GM06990 (cell line): ENCODE measurements around the gene ADAM22.
"Not testable (repeated sequence)": the region's sequence is repeated elsewhere in the genome, so short reads cannot be mapped to it uniquely, and the experiment has no call there.

Experiments used
- DNase-seq: peaks from one replicate; pipeline ENCODE4 v3.0.0-alpha.2; 2011; ENCODE audit not compliant: insufficient read length; ENCODE audit errors: extremely low read depth
- H3K27me3 ChIP-seq: replicated peaks from 2 replicates; pipeline ENCODE4 v1.6.0; 2011; ENCODE audit warnings: low read length; ENCODE audit not compliant: control insufficient read depth, insufficient read depth
- H3K36me3 ChIP-seq: 2 replicates; pipeline ENCODE4 v1.5.1; 2011; ENCODE audit warnings: low read length; ENCODE audit not compliant: control insufficient read depth, insufficient read depth
- H3K4me3 ChIP-seq: replicated peaks from 2 replicates; pipeline ENCODE4 v1.5.1; 2011; ENCODE audit warnings: low read depth, mild to moderate bottlenecking, control low read depth, low read length
- TF ChIP-seq, protein P1 (sequence below): IDR thresholded peaks from 2 replicates; pipeline ENCODE4 v1.5.1; 2011; ENCODE audit warnings: low read length, control low read depth, mild to moderate bottlenecking, inconsistent platforms; ENCODE audit not compliant: insufficient read depth, poor library complexity, severe bottlenecking

ADAM22 gene, protein sequence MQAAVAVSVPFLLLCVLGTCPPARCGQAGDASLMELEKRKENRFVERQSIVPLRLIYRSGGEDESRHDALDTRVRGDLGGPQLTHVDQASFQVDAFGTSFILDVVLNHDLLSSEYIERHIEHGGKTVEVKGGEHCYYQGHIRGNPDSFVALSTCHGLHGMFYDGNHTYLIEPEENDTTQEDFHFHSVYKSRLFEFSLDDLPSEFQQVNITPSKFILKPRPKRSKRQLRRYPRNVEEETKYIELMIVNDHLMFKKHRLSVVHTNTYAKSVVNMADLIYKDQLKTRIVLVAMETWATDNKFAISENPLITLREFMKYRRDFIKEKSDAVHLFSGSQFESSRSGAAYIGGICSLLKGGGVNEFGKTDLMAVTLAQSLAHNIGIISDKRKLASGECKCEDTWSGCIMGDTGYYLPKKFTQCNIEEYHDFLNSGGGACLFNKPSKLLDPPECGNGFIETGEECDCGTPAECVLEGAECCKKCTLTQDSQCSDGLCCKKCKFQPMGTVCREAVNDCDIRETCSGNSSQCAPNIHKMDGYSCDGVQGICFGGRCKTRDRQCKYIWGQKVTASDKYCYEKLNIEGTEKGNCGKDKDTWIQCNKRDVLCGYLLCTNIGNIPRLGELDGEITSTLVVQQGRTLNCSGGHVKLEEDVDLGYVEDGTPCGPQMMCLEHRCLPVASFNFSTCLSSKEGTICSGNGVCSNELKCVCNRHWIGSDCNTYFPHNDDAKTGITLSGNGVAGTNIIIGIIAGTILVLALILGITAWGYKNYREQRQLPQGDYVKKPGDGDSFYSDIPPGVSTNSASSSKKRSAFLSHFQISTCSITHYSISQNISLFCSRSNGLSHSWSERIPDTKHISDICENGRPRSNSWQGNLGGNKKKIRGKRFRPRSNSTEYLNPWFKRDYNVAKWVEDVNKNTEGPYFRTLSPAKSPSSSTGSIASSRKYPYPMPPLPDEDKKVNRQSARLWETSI

DNA sequence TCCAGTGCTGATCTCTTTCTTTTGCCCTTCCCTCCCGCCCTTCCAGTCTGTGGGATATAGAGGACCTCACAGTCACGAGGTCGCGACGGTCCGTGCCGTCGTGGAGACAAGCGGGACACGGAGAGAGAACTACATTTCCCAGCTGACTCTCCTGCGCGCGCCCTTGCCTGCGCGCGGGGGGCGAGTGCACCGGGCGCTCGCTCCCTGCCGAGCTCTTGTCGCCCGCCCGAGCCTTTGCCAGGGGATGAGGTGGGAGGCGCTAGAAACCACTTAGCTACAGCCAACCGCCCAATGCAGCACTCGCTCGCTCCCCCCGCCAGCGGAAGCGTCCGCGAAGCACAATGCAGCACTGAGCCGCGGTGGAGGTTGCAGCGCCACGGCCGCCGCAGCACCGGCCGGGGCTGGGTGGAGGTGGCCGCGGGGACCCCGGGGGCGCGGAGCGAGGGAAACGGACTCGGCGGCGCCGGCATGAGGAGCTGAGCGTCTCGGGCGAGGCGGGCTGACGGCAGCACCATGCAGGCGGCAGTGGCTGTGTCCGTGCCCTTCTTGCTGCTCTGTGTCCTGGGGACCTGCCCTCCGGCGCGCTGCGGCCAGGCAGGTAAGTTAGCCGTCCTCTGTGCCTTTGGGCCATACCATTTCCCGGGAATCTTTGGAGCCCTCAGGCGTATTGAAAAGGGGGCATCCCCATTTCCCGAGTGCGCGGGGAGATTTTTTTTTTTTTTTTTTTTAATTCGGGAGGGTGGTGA lies at the start of gene ADAM22:
TSS of gene ADAM22 (plus strand) at position 299 of the 746 bp plus-strand sequence. CDS start at position 514, 215 bp downstream.
- Histone ChIP-seq H3K36me3 (no peaks in the 10 kb centered on the region), H3K4me3 (peak within 1 kb of the TSS; percentile 92), H3K27me3 (no peaks in the 10 kb centered on the region)
- TF ChIP-seq, protein P1, sequence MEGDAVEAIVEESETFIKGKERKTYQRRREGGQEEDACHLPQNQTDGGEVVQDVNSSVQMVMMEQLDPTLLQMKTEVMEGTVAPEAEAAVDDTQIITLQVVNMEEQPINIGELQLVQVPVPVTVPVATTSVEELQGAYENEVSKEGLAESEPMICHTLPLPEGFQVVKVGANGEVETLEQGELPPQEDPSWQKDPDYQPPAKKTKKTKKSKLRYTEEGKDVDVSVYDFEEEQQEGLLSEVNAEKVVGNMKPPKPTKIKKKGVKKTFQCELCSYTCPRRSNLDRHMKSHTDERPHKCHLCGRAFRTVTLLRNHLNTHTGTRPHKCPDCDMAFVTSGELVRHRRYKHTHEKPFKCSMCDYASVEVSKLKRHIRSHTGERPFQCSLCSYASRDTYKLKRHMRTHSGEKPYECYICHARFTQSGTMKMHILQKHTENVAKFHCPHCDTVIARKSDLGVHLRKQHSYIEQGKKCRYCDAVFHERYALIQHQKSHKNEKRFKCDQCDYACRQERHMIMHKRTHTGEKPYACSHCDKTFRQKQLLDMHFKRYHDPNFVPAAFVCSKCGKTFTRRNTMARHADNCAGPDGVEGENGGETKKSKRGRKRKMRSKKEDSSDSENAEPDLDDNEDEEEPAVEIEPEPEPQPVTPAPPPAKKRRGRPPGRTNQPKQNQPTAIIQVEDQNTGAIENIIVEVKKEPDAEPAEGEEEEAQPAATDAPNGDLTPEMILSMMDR: peak; percentile 22
- peak; percentile 96 for DNase-seq

DNA sequence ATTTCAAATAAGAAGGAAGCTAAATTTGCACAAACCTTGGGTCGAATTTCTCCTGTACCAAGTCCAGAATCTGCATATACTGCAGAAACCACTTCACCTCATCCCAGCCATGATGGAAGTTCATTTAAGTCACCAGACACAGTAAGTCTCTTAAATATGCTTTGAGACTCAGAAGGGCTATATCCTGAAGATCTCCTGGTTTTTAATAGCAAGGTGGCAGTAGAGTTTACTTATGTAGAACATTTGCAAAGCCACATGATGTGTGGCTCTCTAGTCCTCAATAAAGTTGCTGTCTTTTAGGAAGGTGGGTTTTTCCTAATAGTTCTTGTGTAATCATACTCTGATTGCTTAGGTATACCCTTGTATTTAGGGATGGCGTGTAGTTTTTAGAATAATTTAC lies 49.0 kb upstream of the ADAM22 start:
- H3K36me3 ChIP-seq: peaks cover 5% of the 10 kb centered on the region
- TF ChIP-seq, protein P1: no peak
- DNase-seq: no peak
- H3K4me3 ChIP-seq: no peak overlapping the region
- no peaks in the 10 kb centered on the region for H3K27me3 ChIP-seq

DNA sequence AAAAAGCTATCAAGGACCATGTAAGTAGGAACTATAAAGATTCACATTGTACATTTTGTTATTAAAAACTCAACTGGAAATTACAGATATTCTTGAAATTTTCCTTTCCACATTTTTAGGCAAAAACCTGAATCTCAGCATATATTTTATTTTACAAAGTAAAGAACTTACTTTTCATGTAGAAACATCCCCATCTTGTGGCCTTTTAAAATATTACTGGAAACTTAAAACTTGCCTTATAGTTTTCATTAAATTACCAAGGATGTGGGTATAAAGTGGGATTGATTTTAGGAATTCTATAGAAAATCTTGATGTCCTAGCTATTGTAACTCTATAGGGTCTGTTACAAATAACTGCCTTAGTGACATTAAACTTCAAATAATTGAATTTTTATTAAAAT lies 47.2 kb upstream of the ADAM22 start:
- Histone ChIP-seq H3K27me3 (no peaks in the 10 kb centered on the region), H3K4me3 (no peak overlapping the region), H3K36me3 (peaks cover 5% of the 10 kb centered on the region)
- TF ChIP-seq, protein P1: peak; percentile 19
- no peak for DNase-seq

GRCh38 chr7:87895363-87895762 lies 38.7 kb upstream of the ADAM22 start:
- Histone ChIP-seq H3K36me3 (peaks cover 3% of the 10 kb centered on the region; the same call in 1 of the 2 replicates), H3K4me3 (no peak overlapping the region), H3K27me3 (no peaks in the 10 kb centered on the region)
- no peak for DNase-seq
- TF ChIP-seq, protein P1: no peak

DNA sequence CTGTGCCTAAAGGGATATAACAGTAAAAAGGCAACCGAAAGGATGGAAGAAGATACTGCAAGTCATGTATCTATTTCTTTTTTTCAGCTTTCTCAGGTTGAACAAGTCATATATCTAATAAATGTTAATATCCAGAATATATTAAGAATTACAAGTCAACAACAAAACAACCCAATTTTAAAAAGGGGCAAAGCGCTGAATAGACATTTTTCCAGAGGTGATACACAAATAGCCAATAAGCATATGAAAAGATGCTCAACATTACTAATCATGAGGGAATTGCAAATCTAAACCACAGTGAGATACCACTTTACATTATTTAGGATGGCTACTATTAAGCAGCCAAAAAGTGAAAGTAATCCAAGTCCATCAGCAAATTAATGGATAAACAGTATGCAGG lies 34.8 kb upstream of the ADAM22 start:
- Histone ChIP-seq H3K36me3 (peaks cover 3% of the 10 kb centered on the region; the same call in 1 of the 2 replicates), H3K4me3 (no peak overlapping the region), H3K27me3 (no peaks in the 10 kb centered on the region)
- TF ChIP-seq, protein P1: no peak
- DNase-seq: no peak

GRCh38 chr7:87907136-87907906 lies 26.7 kb upstream of the ADAM22 start:
- H3K27me3 ChIP-seq, DNase-seq, H3K4me3 ChIP-seq, H3K36me3 ChIP-seq: not testable (repeated sequence)

- H3K27me3 ChIP-seq, DNase-seq, H3K4me3 ChIP-seq, H3K36me3 ChIP-seq: not testable (repeated sequence)
These were observed 25.2 kb upstream of the ADAM22 start for GRCh38 chr7:87908814-87909213.
